Stimulated activated CD8-positive, alpha-beta memory T cell treated with anti-CD3 and anti-CD28 coated beads, Interleukin-4, amount 100 ng/mL, for 24 hours (primary cell): Measurements from ENCODE around the gene LGI1.

Experiments
- DNase-seq: peaks from one replicate; pipeline ENCODE4 v3.0.0-alpha.2; 2020; ENCODE audit warnings: low read depth

Gene LGI1

DNA sequence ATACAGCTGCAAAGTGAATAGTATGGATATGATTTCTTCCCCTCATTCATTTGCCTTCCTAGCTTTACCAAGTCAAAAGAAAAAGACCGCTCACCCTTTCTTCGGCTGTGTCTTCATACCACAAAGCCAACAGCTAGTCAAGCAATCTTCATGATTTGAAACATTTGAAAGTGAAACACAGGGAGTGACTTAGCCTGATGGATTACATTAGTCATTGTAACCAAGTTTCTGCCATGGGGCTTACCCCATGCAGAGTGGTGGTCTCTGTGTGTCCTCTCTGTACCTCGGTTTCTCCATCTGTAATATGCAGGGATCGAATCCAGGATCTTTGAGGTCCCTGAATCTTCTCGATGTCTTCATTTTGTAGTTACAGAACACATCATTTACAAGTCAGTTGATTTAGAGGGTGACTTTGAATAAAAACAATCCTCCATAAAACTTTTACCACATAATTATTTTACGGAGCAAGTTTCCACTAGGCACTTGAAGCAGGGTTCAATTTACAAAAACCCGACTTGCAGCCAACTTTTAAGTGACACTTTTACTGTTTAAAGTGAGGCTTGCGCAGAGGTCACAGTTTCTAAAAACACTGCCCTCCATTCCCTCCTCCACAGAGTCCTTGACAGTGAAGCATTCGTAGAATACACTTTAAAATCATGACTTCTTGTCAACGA lies 2.2 kb upstream of the LGI1 start:
- DNase-seq = no peak

GRCh38 chr10:93756118-93756517 lies 1.6 kb upstream of the LGI1 start:
- no peak for DNase-seq

DNA sequence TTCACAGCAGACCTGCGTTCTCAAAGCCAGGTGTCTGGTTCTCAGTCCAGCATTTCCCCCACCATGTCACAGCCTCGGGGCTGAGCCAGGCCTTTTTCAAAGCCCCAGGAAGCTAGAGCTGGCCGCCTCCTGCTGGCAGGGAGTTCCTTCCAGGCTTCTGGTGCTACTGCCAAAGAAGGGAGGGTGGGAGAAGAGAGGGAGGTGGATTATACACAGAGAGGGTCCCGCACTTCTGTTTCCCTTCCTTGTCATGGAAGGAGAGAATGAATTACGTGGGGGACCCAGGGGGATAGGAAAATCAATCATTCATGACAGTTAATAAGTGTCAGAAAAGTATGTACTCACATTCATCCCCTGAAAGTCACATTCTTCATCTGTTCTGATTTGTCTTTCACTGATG lies 600 bp upstream of the LGI1 start:
- no peak for DNase-seq

GRCh38 chr10:93758508-93758885 lies 761 bp downstream of the LGI1 start:
- DNase-seq = no peak

DNA sequence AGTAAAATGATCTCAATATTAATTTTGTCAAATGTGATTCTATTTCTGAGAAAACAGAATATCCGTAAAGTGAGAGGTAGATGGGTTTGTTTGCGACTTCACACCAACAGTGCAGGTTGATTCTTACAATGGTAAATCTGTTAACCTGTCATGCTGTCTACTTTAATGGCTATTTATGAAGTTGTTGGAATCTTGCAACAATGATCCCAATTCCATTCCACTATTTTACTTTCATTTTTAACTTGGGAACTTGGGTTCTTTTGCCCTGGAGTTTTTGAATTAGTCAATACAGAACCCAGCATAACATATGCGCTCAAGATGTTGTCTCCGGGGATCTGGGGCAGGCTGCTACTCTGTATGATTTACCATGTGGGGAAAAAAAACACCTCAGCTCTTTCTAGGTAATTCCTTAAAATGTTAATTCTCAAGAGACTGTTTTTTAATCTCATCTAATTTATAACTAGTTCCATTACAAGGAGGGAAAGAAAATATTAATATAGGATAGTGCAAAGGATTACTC lies 1.2 kb downstream of the LGI1 start:
- no peak for DNase-seq

DNA sequence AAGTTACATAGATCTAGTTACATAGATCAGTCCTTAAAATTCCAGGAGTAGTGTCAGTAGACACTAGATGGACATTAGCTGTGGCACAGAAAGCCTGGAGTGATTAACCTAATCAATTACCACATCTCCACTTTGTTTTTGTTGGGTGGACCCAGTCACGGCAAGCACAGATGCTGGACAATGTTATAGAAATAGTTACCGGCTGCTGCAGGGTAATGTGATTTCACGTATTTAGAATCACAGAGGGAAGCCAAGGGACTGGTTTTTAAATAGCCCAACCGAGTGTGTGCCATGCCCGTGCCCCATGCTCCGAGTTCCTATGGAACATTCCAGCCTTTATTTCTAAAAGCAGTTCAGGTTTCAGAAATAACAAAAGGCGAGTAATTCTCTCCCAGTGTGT lies 2.8 kb downstream of the LGI1 start:
- DNase-seq = no peak

- no peak for DNase-seq
Measured at GRCh38 chr10:93762979-93763391, 5.2 kb downstream of the LGI1 start.

- DNase-seq = no peak
Measured at GRCh38 chr10:93766918-93767317, 9.2 kb downstream of the LGI1 start.

DNA sequence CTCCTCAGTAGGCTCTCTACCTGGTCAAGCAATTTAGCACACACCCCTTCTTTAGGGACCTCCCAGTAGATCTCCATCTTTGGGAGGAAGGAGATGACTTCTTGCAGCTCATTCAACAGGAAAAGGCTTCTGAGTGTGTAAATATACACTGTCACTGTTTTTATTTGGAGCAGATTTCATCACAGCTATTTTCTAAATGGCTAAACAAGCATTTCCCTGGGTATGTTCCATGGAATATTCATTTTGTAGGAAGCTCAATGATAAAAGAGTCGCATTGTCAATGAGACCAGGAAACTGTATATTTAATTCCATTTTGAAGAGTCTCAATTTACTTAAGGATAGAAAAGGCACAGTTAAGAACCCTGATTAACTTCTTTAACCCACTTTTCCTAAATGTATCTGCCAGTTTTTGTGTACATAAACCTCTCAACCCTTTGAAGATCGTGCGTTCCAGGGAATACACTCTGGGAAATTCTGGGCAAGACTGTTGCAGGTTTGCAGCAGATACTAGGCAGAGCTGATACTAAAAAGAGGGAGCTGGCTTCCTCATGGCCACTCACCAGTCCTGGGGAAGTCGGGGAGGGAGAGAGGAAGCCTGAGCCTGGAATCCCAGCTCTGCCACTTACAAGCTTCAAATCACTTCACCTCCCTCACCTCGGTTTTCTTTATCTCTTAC lies 10.1 kb downstream of the LGI1 start:
- DNase-seq = no peak

GRCh38 chr10:93768892-93769291 lies 11.2 kb downstream of the LGI1 start:
- no peak for DNase-seq

- no peak for DNase-seq
Measured at GRCh38 chr10:93771354-93771753, 13.6 kb downstream of the LGI1 start.

DNA sequence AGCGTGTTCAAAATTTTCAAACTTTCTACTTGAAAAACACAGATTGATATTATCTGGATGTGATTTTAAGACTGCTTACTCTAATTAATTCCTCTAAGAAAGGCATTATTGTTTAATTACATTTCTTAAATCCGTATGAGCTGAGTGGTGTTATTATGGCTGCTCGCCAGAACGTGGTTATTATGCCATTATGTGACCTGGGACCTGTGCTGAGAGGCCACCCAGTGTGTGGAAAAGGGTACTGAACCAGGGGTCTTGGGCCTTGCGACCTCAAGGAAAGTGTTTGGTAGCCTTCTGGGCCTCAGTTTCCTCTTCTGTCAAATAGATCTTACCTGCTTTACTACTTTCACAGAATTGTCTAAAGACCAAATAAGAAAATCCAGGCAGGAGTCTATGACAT lies 15.4 kb downstream of the LGI1 start:
- no peak for DNase-seq

DNA sequence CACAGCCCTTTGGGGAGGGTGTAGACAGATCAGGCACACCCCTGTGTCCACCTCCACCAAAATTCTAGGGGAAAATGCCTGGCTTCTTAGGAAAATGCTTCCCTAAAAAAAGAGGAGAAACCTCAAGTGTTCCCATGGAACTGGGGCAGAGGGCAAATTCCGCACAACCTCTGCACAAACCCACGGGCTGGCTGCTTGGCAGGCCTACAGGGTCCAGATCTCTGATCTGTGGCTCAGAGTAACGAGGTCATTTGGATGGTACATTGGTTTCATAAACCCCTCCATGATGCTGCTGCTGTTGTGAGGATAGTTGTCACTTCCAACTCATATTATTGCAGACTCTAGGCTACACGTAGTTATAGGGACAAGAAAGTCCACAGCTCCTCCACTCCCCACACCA lies 16.0 kb downstream of the LGI1 start:
- no peak for DNase-seq

DNA sequence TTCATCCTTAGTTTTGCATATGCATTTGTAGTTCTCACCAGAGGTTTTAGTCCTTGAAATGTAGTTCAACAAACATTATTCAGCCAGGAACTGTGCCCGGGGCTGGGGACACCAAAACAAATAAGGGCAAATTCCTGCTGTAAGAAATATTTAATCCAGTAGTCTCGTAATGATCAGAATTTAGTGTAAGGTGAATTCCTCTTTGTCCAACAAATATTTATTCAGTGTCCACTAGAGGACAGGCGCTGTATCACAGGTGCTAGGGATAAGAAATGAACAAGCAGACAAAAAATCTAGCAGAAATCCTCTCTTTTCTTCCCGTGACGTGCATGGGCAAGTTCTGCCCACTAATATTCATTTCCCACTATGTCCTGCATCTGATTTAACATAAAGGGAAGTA lies 17.6 kb downstream of the LGI1 start:
- no peak for DNase-seq

- DNase-seq = no peak
Measured at GRCh38 chr10:93777092-93777491, 19.4 kb downstream of the LGI1 start.

DNA sequence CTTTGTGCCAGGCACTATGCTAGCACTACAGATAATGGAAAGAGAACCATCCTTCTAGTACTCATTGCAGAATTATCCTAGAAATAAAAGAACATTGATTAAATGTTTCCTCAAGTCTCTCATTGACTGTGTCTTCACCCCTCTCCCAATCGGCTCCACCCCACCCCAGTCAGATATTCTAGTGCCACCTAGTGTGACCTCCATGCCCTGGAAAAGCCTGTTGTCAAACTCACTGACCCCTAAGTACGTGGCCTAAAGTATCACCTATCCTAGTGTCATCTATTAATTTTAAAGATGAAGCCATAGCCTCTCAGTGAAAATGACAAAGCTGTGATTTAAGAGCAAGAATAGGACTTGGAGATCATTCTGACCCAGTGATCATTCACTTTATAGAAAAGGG lies 26.3 kb downstream of the LGI1 start:
- no peak for DNase-seq

DNA sequence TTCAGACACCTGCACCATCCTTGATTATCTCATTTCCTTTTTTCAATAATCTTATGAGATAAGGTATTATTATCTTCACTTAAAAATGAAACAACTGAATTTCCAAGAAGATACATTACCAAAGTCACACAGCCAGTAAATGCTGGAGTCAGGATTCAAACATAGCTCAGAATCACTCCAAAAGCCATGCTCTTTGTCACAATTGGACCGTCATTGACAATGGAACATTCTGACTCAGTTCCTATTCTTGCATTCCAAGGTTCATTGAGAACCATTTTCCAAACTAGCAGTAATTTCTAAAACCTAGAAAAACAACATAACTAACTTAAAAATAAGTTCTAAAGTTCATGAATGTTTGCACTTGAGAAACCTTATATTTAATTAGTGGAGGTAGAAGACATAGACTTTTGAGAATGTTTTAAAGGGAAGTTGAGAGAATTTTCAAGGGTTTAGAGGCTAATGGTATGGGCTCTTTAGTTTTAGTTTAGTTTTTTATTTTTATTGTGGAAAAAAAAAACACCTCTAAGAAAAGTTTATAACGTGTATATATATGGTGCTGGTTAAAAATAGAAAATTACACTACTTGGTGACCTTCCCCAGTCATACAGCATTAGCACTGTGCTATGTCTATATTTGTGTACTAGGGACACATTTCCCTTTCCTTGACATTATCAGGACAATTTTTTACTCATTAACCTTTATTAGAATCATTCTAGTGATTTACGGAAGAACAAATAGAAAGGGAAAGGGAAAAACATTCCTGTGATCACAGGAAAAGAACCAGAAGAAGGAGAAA lies 30.9 kb downstream of the LGI1 start:
- no peak for DNase-seq

- DNase-seq = no peak
Measured at GRCh38 chr10:93790439-93790838, 32.7 kb downstream of the LGI1 start.

DNA sequence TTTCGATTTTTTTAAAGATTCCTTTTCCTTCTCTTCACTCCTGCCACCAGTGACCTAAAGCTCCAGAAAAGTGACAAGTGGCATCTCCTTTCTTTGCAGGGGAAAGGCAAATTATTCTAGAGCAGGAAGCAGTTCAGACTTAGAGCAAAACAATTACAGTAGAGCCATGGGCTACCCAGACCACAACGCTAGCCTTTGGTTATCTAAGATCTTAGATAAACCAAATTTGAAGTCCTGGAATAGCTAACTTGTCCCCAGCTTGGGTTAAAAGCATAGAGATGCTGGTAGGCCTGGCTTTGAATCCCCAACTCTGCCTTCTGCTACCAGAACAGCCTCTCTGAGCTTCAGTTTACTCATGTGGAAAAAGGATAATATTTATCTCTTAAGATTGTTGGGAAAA lies 38.4 kb downstream of the LGI1 start:
- no peak for DNase-seq

GRCh38 chr10:93797825-93798224 lies 40.1 kb downstream of the LGI1 start:
- no peak for DNase-seq

DNA sequence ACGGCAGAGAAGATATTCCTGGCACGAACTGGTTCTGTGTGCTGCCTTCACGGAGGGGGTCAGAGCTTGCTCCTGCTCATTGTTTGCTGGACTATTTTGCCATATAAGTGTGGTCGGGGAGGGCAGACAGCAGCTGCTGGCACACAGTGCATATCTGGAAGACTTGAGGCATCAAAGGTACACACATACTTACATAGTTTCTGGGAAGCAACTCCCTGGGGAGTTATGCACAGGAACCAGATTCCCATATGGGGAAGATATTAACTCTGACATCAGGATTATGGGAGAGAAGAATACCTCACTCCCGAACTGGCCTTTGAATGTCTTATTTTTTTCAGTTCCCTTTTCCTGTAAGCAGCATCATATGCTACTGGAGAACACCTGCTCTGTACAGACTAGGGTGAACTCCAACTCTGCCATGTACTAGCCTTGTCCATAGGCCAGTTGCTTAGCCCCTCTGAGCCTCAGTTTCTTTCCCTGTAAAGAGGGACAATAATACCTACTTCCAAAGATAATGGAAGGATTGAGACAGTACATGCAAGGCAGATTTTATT lies 41.5 kb downstream of the LGI1 start:
- DNase-seq = no peak

DNA sequence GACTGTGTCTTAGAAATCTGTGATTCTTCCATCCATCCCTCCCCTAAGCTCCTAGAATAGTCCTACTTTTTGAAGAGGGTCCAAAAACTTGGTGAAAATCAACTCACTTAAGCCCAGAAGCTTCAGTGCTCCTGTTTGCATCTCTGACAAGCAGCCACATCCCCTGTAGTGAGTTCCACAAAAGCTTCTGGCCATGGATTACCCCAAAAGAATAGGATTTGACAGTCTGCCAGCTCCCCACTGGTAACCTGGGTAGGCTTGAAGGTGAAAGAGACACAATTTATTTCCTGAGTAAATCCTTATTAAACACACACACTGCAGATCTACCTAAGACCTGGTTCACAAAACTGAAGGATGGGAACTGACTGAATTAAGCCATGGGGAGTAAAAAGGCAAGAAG lies 46.5 kb downstream of the LGI1 start:
- no peak for DNase-seq

- no peak for DNase-seq
Measured at GRCh38 chr10:93806903-93807302, 49.2 kb downstream of the LGI1 start.
